Inflammatory macrophage treated with lipopolysaccharide for 1 hour (primary cell): ENCODE measurements around the gene KCNH6.
A peak's percentile ranks its signal among the peaks of the same experiment; 100 is the strongest.

Experiments
- DNase-seq, 2 donors: peaks; one replicate each; pipeline ENCODE4 v3.0.0-alpha.2; 2020 to 2022

KCNH6 gene

DNA sequence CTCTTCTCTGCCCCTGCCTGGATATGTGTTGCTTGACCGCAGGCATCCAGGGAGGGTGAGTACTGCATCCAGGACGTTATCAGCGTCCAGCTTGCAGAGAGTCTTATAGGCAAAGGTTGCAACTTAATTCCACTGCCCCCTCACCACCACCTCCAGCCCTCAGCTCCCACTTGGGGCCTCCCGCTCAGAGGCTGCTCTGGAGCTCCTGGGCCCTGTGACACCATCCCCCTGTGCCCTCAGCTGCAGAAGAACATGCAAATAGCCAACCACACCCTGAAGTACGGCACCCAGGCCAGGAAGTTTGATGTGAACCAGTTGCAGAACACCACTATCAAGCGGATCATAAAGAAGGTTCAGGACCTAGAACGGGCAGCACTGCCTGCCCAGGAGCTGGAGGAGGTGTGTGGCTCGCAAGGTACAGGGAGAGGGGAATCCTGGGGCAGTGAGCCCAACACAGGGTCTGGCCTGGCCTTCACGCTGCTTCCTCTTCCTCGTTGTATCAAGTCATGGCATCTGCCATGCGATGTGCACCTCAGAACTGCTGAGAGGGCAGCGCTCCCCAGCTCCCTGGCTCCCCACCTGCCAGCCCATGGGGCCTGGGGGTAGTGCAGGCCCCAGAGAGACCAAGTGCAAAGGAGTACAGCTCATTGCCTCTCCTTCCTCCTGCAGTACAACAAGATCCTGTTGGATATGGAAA, 36.7 kb upstream of the KCNH6 start:
- no peak for DNase-seq

DNA sequence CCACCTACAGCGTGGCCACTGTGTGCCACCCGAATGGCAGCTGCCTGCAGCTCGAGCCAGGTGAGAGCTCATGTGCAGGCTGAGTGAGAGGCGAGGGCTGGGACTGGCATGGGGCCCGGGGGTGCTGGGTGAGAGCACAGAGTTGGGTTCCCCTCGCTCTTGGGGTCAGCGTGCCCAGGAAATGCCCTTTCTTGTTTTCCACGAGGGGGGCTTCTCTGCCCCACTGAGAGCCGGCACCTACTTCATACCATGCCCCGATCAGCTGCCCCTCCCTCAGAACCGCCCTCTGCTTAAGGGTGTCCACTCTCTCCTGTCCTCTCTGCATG, 36.2 kb upstream of the KCNH6 start:
- no peak for DNase-seq

GRCh38 chr17:63488851-63489250, 34.3 kb upstream of the KCNH6 start:
- DNase-seq = no peak

- no peak for DNase-seq
Observed at GRCh38 chr17:63489291-63489690, 33.9 kb upstream of the KCNH6 start.

GRCh38 chr17:63490329-63490728, 32.8 kb upstream of the KCNH6 start:
- DNase-seq = no peak

DNA sequence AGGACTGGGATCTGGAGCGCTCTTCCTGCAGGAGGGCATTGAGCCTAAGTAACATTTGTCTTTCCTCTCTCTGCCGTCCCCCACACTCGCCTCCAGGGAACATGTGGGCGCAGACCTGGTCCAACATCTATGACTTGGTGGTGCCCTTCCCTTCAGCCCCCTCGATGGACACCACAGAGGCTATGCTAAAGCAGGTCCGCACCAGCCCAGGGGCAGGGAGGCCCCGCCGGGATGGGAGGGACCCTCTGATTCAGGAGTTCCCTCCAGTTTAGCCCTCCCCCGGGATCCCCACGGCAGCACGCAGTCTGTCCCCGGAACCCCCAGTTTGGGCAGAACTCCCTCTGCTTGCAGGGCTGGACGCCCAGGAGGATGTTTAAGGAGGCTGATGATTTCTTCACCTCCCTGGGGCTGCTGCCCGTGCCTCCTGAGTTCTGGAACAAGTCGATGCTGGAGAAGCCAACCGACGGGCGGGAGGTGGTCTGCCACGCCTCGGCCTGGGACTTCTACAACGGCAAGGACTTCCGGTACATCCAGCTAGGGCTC, 32.2 kb upstream of the KCNH6 start:
- no peak for DNase-seq

GRCh38 chr17:63491413-63491812, 31.7 kb upstream of the KCNH6 start:
- no peak for DNase-seq

- DNase-seq = no peak
Observed at GRCh38 chr17:63491977-63492618, 31.1 kb upstream of the KCNH6 start.

DNA sequence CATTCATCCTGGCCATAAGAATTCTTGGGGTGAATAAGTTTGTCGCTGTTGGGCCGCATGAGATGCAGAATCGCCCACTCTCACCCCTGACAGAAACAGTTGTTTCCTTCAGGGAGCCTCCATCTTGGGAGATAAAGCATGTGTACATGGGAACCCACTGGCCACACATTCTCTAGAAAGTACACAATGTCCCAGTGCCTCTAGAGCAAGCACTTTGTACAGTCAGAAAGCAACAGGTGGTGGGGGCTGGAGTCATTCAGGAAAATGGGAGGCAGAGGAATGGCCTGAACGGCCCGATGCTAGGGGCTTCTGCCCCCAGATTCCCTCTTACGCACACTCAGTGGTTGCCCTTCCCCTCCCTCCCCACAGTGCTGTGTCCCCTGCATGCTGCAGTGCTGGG, 30.2 kb upstream of the KCNH6 start:
- DNase-seq = no peak

DNA sequence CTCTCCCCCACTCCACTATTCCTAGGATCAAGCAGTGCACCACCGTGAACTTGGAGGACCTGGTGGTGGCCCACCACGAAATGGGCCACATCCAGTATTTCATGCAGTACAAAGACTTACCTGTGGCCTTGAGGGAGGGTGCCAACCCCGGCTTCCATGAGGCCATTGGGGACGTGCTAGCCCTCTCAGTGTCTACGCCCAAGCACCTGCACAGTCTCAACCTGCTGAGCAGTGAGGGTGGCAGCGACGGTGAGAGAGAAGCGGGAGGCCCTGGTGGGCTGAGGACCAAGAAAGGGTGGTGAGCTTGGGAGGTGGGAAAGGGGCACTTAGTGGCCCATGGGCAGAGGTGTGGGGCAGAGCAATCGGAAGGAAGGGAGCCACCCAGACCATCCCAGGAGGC, 29.7 kb upstream of the KCNH6 start:
- DNase-seq = no peak

GRCh38 chr17:63494300-63494928, 28.7 kb upstream of the KCNH6 start:
- no peak for DNase-seq

GRCh38 chr17:63495491-63495890, 27.7 kb upstream of the KCNH6 start:
- DNase-seq = no peak

DNA sequence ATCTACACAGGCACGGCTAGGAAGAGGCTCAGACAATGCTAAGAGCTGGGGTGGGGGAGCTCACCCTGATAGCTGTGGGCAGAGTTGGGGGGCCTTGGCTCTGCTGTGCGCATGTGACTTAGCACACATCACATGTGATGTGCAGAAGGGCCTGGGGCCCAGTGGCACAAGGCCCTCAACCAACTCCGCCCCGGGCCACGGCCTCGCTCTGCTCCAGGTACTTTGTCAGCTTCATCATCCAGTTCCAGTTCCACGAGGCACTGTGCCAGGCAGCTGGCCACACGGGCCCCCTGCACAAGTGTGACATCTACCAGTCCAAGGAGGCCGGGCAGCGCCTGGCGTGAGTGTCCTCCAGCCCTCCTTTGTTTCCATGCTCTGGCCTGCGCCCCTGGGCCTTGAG, 27.0 kb upstream of the KCNH6 start:
- DNase-seq = no peak

DNA sequence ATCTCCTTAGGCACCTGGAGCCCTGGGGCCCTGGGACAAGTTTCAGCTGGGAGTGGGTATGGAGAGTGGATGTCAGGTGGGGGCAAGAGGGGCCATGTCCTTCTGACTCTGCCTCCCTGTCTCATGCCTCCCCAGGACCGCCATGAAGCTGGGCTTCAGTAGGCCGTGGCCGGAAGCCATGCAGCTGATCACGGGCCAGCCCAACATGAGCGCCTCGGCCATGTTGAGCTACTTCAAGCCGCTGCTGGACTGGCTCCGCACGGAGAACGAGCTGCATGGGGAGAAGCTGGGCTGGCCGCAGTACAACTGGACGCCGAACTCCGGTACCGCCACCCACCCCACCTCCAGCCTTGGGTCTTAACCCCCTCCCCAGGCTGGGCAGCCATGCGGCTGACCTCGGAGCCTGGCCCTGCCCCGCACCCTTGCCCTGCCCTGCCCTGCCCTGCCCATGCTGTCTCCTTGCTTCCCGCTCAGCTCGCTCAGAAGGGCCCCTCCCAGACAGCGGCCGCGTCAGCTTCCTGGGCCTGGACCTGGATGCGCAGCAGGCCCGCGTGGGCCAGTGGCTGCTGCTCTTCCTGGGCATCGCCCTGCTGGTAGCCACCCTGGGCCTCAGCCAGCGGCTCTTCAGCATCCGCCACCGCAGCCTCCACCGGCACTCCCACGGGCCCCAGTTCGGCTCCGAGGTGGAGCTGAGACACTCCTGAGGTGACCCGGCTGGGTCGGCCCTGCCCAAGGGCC, 26.3 kb upstream of the KCNH6 start:
- DNase-seq = no peak

DNA sequence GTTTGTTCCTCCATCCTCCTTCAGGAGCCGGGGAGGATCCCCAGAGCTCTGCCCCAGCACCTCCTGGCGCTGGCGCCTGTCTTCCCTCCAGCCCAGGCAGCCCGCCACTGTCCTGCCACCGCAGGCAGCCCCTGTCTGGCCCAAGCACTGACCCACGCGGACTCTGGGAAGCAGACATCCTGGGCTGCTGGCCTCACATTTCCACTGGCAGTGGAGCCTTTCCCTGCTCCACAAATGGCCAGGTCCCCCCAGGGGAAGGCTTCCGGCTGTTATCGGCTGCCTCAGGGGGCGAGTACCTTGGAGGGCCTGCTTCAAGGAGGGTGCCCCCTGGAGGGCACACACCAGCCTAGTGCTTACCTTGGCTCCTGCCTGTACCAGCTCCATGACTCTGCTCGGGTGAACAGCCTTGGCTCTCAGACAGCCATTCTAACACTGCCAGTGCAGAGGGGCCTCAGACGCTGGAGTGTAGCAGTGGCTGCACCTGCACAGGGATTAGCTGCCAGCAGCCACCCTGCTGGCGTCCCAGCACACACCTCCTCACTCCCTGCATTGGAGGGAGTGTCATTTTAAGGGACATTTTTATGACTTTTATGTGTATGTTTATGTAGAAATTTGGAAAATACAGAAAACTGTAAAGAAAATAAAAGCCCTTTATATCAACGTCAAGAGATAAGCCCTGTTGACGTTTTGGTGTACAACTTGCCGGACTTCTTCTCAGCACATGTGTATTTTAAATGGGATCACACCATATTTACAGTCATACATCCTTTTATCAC, 25.3 kb upstream of the KCNH6 start:
- no peak for DNase-seq

DNA sequence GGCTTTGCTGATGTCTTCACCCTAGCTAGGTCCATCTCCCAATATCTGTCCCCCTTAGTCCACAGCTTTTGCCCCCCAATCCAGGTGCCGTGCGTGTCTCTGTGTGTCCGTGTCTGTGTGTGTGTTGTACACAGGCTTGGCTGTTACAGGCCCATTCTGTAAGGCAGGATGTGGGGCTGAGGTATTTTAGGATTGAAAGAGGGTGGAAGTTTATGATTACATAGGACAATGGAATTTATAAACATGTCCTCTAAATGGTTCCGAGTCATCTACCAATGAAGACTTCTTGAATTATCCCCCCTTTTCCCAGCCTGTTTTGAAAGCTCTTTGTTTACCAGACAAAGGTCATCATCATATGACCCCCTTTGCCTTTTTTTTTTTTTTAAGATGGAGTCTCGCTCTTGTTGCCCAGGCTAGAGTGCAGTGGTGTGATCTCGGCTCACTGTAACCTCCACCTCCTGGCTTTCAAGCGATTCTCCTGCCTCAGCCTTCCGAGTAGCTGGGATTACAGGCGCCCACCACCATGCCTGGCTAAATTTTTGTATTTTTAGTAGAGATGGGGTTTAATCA, 24.4 kb upstream of the KCNH6 start:
- no peak for DNase-seq

DNA sequence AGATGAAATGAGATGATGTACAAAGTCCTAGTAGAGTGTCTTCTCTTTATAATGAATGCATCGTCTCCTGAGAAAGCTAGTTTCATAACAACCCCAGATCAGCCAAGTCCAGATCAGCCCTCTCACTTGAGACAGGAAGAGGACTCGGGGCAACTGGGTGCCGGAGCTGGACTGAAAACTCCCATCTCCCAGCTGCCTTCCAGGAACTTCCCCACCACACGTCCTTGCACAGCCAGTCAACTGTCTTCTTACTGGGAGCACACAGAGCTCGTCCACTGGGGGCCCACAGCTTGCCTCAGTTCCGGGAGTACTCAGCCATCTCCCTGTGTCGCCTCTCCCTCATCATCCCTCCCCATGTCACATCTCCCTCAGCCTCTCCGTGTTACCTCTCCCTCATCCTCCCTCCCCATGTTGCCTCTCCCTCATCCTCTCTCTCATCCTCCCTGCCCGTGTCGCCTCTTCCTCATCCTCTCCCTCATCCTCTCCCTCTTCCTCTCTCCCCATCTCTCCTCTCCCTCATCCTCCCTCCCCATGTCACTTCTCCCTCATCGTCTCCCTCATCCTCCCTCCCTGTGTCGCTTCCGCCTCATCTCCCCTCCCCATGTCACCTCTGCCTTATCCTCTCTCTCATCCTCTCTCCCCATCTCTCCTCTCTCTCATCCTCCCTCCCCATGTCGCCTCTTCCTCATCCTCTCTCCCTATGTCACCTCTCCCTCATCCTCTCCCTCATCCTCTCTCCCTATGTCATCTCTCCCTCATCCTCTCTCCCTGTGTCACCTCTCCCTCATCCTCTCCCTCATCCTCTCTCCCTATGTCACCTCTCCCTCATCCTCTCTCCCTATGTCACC, 22.4 kb upstream of the KCNH6 start:
- DNase-seq = peak; percentile 69 to 86

GRCh38 chr17:63503341-63503705, 19.8 kb upstream of the KCNH6 start:
- no peak for DNase-seq

DNA sequence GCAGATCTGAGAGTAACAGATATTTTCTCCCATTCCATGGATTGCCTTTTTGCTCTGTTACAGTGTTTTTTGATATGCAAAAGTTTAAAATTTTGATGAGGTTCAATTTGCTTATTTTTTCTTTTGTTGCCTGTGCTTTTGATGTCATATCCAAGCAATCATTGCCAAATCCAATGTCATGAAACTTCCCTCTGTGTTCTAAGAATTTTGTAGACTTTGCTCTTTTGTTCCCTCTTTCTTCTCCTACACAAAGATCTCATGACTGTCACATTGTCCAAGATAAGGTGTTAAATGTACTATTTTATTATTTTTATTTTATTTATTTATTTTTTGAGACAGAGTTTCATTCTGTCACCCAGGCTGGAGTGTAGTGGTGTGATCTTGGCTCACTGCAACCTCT, 18.9 kb upstream of the KCNH6 start:
- DNase-seq = peak; percentile 70 to 74

DNA sequence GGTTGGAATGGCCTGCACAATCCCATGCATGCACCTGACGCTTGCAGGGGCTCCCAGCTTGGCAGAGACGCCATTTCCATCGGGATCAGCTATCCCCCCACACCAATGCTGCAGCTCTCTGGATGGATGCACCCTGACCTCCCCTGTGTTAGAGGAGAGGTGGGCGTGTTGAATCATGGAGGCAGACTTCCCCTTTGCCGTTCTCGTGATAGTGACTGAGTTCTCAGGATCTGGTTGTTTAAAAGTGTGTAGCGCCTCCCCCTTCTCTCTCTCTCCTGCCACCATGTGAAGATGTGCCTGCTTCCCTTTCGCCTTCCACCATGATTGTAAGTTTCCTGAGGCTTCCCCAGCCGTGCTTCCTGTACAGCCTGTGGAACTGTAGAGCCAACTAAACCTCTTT, 17.8 kb upstream of the KCNH6 start:
- DNase-seq = peak; percentile 57 to 76

DNA sequence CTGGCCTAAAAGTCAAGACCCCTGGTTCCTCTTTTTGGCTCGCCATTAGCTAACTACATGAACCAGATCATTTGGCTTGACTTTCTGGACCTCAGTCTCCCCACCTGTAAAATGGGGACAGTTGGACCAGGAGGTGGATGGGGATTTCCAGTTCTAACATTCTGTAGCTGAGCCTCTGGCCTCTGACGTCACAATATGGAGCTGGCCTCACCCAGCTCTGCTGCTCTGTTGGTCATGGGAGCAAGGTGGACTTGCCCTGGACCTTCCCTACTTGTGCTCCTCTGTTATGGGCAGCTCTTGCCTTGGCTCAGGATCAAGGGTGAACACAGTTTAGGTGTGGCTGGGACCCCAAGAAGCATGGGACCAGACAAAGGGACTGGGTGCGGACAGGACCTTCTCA, 16.5 kb upstream of the KCNH6 start:
- no peak for DNase-seq

DNA sequence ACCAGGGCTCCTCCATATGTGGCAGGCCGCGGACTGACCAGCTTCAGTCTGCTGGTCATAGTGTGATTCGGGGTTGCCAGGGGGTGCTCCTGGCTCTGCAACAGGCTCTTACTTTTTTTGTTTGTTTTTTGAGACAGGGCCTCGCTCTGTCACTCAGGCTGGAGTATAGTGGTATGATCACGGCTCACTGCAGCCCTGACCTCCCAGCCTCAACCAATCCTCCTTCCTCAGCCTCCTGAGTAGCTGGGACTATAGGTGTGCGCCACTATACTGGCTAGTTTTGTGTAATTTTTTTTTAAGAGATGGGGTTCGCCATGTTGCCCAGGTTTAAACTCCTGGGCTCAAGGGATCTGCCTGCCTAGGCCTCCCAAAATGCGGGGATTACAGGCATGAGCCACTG, 11.8 kb upstream of the KCNH6 start:
- DNase-seq = no peak
